ENCODE measurements around the gene VAV3. TPM values are rescaled to one million over a fixed set of nuclear protein-coding genes. Genes with fewer than 3 reads are reported as not detected.

The VAV3 gene
- polyA plus RNA-seq, 1 of the 3 experiments (the other 2 are of a cell fraction) = not detected

DNA sequence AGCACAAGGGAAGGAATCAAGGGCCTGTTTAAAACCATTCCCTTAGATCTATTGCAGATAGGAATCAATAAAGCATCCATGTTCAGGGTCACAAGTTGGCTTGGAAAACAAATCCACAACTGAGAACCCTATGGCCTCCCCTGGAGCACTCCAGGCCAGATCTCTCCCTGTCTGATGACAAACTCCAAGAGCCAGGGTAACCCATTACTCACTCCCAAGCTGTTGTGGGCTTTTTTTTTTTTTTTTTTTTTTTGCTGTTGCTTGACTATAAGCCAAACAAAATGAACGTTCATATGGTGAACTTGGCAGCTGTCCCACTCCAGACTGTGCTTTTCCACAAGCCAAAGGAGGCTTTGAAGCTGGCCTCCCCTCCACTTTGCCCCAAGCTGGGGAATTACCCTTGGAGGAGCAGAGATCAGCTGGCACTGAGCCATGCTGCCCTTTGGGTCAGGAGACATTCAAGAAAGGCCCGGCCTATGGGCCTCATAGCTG is 35.7 kb upstream of the VAV3 start:
- H3K79me2 ChIP-seq (ENCODE audit: insufficient read depth) = no peaks in the 10 kb centered on the region
- H2AFZ ChIP-seq (ENCODE audit: low read depth) = no peak overlapping the region
- peaks cover 0 to 16% of the 10 kb centered on the region in 2 experiments; a peak in 3 of 4 replicates for H3K4me1 ChIP-seq (ENCODE audit: control insufficient read depth in 1 of 2, insufficient read depth in 2 of 2, low read depth in 1 of 2, low read length in 1 of 2)
- no peak overlapping the region for H3K9ac ChIP-seq
- H3K4me2 ChIP-seq = no peak overlapping the region
- no peaks in the 10 kb centered on the region for H3K9me3 ChIP-seq
- no peak overlapping the region for H3K4me3 ChIP-seq (ENCODE audit: low read depth in 2 of 2, low read length in 1 of 2)
- CTCF ChIA-PET = interaction anchor here (1.1 to 1.4 kb wide), 2 partner anchors 15 to 16 kb away, joined by 3 read pairs; no protein-coding TSS in a partner anchor
- WGBS (ENCODE audit: low lambda C conversion rate) = 0% methylated on average over 2 of the region's 2 CpGs
- POLR2A ChIA-PET = no interaction called here
- no peaks in the 10 kb centered on the region for H3K36me3 ChIP-seq (replicated peaks in 1 of 2; ENCODE audit: control insufficient read depth in 1 of 2, insufficient read depth in 2 of 2, low read length in 1 of 2)
- DNase-seq = peak; percentile 64
- peak overlapping the region in 1 of 2 experiments; percentile 72; a peak in 2 of 4 replicates for H3K27ac ChIP-seq (ENCODE audit: low read depth in 2 of 2, low read length in 1 of 2)
- H4K20me1 ChIP-seq (ENCODE audit: insufficient read depth) = no peaks in the 10 kb centered on the region
- H3F3A ChIP-seq (replicated peaks; ENCODE audit: insufficient read depth) = no peaks in the 10 kb centered on the region
- no peaks in the 10 kb centered on the region for H3K9me2 ChIP-seq
- H3K27me3 ChIP-seq (ENCODE audit: insufficient read depth) = no peaks in the 10 kb centered on the region
- TF ChIP-seq FOXJ3 (CRISPR knock-in tag; IDR thresholded peaks at IDR 0.05) (0 out of 2 replicates have a peak, but pooled peaks have one; percentile 29), EP300 (IDR thresholded peaks at IDR 0.05; ENCODE audit: borderline replicate concordance in 1 of 2, low read depth in 1 of 2, low read length in 1 of 2) (peak in 1 of 2 experiments; percentile 42; a peak in 2 of 4 replicates), RAD21 (IDR thresholded peaks at IDR 0.05; ENCODE audit: low read length) (0 out of 2 replicates have a peak, but pooled peaks have one; percentile 6), FOXM1 (IDR thresholded peaks at IDR 0.05; ENCODE audit: low read depth) (no peak), SIN3A (IDR thresholded peaks at IDR 0.05; ENCODE audit: borderline replicate concordance, low read depth, low read length) (no peak), MEF2A (IDR thresholded peaks at IDR 0.05; ENCODE audit: borderline replicate concordance, low read depth) (no peak), GATA2 (CRISPR knock-in tag; IDR thresholded peaks at IDR 0.05) (peak; percentile 36; the same call in 1 of the 2 replicates), YY1 (IDR thresholded peaks at IDR 0.05; ENCODE audit: low read depth) (no peak), NFIC (IDR thresholded peaks at IDR 0.05; ENCODE audit: borderline replicate concordance) (peak; percentile 62), JUND (IDR thresholded peaks at IDR 0.05) (no peak), NRF1 (IDR thresholded peaks at IDR 0.05; ENCODE audit: low read depth, low read length) (no peak), ELF1 (IDR thresholded peaks at IDR 0.05) (no peak), EZH2phosphoT487 (IDR thresholded peaks at IDR 0.05; ENCODE audit: borderline replicate concordance, low read depth) (no peak), TAF1 (IDR thresholded peaks at IDR 0.05; ENCODE audit: borderline replicate concordance, low read depth, low read length) (no peak), FOSL2 (IDR thresholded peaks at IDR 0.05; ENCODE audit: borderline replicate concordance, low read depth) (no peak), CHD2 (IDR thresholded peaks at IDR 0.05; ENCODE audit: low read length, partially characterized antibody) (no peak), RCOR1 (IDR thresholded peaks at IDR 0.05; ENCODE audit: low read length) (peak; percentile 52; the same call in 1 of the 2 replicates)
- TF ChIP-seq, protein P1, sequence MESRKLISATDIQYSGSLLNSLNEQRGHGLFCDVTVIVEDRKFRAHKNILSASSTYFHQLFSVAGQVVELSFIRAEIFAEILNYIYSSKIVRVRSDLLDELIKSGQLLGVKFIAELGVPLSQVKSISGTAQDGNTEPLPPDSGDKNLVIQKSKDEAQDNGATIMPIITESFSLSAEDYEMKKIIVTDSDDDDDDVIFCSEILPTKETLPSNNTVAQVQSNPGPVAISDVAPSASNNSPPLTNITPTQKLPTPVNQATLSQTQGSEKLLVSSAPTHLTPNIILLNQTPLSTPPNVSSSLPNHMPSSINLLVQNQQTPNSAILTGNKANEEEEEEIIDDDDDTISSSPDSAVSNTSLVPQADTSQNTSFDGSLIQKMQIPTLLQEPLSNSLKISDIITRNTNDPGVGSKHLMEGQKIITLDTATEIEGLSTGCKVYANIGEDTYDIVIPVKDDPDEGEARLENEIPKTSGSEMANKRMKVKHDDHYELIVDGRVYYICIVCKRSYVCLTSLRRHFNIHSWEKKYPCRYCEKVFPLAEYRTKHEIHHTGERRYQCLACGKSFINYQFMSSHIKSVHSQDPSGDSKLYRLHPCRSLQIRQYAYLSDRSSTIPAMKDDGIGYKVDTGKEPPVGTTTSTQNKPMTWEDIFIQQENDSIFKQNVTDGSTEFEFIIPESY (IDR thresholded peaks at IDR 0.05; ENCODE audit: borderline replicate concordance, low read depth) = no peak
- TF ChIP-seq, protein P2, sequence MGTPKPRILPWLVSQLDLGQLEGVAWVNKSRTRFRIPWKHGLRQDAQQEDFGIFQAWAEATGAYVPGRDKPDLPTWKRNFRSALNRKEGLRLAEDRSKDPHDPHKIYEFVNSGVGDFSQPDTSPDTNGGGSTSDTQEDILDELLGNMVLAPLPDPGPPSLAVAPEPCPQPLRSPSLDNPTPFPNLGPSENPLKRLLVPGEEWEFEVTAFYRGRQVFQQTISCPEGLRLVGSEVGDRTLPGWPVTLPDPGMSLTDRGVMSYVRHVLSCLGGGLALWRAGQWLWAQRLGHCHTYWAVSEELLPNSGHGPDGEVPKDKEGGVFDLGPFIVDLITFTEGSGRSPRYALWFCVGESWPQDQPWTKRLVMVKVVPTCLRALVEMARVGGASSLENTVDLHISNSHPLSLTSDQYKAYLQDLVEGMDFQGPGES (IDR thresholded peaks at IDR 0.05; ENCODE audit: low read depth, low read length) = no peak
- TF ChIP-seq, protein P3, sequence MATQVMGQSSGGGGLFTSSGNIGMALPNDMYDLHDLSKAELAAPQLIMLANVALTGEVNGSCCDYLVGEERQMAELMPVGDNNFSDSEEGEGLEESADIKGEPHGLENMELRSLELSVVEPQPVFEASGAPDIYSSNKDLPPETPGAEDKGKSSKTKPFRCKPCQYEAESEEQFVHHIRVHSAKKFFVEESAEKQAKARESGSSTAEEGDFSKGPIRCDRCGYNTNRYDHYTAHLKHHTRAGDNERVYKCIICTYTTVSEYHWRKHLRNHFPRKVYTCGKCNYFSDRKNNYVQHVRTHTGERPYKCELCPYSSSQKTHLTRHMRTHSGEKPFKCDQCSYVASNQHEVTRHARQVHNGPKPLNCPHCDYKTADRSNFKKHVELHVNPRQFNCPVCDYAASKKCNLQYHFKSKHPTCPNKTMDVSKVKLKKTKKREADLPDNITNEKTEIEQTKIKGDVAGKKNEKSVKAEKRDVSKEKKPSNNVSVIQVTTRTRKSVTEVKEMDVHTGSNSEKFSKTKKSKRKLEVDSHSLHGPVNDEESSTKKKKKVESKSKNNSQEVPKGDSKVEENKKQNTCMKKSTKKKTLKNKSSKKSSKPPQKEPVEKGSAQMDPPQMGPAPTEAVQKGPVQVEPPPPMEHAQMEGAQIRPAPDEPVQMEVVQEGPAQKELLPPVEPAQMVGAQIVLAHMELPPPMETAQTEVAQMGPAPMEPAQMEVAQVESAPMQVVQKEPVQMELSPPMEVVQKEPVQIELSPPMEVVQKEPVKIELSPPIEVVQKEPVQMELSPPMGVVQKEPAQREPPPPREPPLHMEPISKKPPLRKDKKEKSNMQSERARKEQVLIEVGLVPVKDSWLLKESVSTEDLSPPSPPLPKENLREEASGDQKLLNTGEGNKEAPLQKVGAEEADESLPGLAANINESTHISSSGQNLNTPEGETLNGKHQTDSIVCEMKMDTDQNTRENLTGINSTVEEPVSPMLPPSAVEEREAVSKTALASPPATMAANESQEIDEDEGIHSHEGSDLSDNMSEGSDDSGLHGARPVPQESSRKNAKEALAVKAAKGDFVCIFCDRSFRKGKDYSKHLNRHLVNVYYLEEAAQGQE (IDR thresholded peaks at IDR 0.05; ENCODE audit: low read depth, low read length) = no peak
- TF ChIP-seq, protein P4, sequence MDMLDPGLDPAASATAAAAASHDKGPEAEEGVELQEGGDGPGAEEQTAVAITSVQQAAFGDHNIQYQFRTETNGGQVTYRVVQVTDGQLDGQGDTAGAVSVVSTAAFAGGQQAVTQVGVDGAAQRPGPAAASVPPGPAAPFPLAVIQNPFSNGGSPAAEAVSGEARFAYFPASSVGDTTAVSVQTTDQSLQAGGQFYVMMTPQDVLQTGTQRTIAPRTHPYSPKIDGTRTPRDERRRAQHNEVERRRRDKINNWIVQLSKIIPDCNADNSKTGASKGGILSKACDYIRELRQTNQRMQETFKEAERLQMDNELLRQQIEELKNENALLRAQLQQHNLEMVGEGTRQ (IDR thresholded peaks at IDR 0.05; ENCODE audit: borderline replicate concordance, low read depth, low read length) = no peak
- TF ChIP-seq, protein P5, sequence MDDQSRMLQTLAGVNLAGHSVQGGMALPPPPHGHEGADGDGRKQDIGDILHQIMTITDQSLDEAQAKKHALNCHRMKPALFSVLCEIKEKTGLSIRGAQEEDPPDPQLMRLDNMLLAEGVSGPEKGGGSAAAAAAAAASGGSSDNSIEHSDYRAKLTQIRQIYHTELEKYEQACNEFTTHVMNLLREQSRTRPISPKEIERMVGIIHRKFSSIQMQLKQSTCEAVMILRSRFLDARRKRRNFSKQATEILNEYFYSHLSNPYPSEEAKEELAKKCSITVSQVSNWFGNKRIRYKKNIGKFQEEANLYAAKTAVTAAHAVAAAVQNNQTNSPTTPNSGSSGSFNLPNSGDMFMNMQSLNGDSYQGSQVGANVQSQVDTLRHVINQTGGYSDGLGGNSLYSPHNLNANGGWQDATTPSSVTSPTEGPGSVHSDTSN (IDR thresholded peaks at IDR 0.05) = 0 out of 2 replicates have a peak, but pooled peaks have one; percentile 25
- TF ChIP-seq, protein P6, sequence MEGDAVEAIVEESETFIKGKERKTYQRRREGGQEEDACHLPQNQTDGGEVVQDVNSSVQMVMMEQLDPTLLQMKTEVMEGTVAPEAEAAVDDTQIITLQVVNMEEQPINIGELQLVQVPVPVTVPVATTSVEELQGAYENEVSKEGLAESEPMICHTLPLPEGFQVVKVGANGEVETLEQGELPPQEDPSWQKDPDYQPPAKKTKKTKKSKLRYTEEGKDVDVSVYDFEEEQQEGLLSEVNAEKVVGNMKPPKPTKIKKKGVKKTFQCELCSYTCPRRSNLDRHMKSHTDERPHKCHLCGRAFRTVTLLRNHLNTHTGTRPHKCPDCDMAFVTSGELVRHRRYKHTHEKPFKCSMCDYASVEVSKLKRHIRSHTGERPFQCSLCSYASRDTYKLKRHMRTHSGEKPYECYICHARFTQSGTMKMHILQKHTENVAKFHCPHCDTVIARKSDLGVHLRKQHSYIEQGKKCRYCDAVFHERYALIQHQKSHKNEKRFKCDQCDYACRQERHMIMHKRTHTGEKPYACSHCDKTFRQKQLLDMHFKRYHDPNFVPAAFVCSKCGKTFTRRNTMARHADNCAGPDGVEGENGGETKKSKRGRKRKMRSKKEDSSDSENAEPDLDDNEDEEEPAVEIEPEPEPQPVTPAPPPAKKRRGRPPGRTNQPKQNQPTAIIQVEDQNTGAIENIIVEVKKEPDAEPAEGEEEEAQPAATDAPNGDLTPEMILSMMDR (IDR thresholded peaks at IDR 0.05) = no peak
